ENCODE measurements around the gene APLP1.

- TF ChIP-seq CTCF (conservative IDR thresholded peaks at IDR 0.05 in 1 of 2, IDR thresholded peaks at IDR 0.05 in 1 of 2; ENCODE audit: low read depth in 1 of 2, low read length in 2 of 2), result no peak
- no peak for TF ChIP-seq EZH2 (IDR thresholded peaks at IDR 0.05; ENCODE audit: low read length, missing control alignments)
These were observed 39.0 kb downstream of the APLP1 start for GRCh38 chr19:35907377-35907745.

All from fibroblast of lung (primary cell).